SK-N-SH (cell line): ENCODE data around the gene PCSK5. TPM values are rescaled to one million over a fixed set of nuclear protein-coding genes. Genes with fewer than 3 reads are reported as not detected.

Experiments used
- CTCF ChIA-PET: fragments of 300-600, 350-600 bp; formaldehyde crosslinking; extraction: SDS; loops from one replicate; lab custom pipeline; 2021; lab: Yijun Ruan, JAX
- POLR2A ChIA-PET: fragments of 350-600 bp; sonication (Branson Sonifier 250); formaldehyde crosslinking; extraction: SDS; loops from one replicate; lab custom pipeline; 2020; ENCODE audit warnings: antibody characterized with exemption, inconsistent platforms; lab: Yijun Ruan, JAX
- DNase-seq: peaks from one replicate; pipeline ENCODE4 v3.0.0; 2012
- H2AFZ ChIP-seq: fragments of 200-600 bp; sonication (generic); 2 replicates; pipeline ENCODE4 v1.8.1; 2016; ENCODE audit warnings: antibody characterized with exemption, mild to moderate bottlenecking, low read depth
- H3F3A ChIP-seq: fragments of 200-600 bp; sonication (generic); replicated peaks from 2 replicates; pipeline ENCODE3; 2016; ENCODE audit warnings: antibody characterized with exemption, mild to moderate bottlenecking; ENCODE audit not compliant: insufficient read depth
- H3K27ac ChIP-seq, 2 experiments: fragments of 200-500 bp in 1 of 2; fragments of 200-600 bp in 1 of 2; sonication (Bioruptor generic) in 1 of 2; sonication (generic), shearing (Covaris generic) in 1 of 2; 2 replicates each; pipeline versions ENCODE4 v1.5.1 to v1.6.1; 2014 to 2016; ENCODE audit warnings: low read depth in 2 of 2, inconsistent platforms in 1 of 2, low read length in 1 of 2, mild to moderate bottlenecking in 1 of 2, mixed read lengths in 1 of 2
- H3K27me3 ChIP-seq: fragments of 200-600 bp; sonication (generic), shearing (Covaris generic); 2 replicates; pipeline ENCODE4 v1.6.1; 2016; ENCODE audit warnings: mixed run types; ENCODE audit not compliant: insufficient read depth
- H3K36me3 ChIP-seq, 2 experiments: fragments of 200-500 bp in 1 of 2; fragments of 200-600 bp in 1 of 2; sonication (Bioruptor generic) in 1 of 2; sonication (generic) in 1 of 2; replicated peaks in 1 of 2; 2 replicates each; pipeline versions ENCODE3 to v1.5.1; 2014 to 2016; ENCODE audit warnings: low read length in 1 of 2, mild to moderate bottlenecking in 1 of 2; ENCODE audit not compliant: insufficient read depth in 2 of 2, control insufficient read depth in 1 of 2
- H3K4me1 ChIP-seq, 2 experiments: fragments of 200-500 bp in 1 of 2; fragments of 200-600 bp in 1 of 2; sonication (Bioruptor generic) in 1 of 2; sonication (generic), shearing (Covaris generic) in 1 of 2; 2 replicates each; pipeline versions ENCODE4 v1.5.1 to v1.6.1; 2014 to 2016; ENCODE audit warnings: low read depth in 1 of 2, low read length in 1 of 2, mixed run types in 1 of 2; ENCODE audit not compliant: insufficient read depth in 2 of 2, control insufficient read depth in 1 of 2
- H3K4me2 ChIP-seq: fragments of 200-600 bp; sonication (generic), shearing (Covaris generic); 2 replicates; pipeline ENCODE4 v1.6.1; 2017; ENCODE audit warnings: mixed run types
- H3K4me3 ChIP-seq, 2 experiments: fragments of 200-500 bp in 1 of 2; fragments of 200-600 bp in 1 of 2; sonication (Bioruptor generic) in 1 of 2; sonication (generic), shearing (Covaris generic) in 1 of 2; 2 replicates each; pipeline versions ENCODE4 v1.5.1 to v1.8.1; 2014 to 2016; ENCODE audit warnings: low read depth in 2 of 2, inconsistent platforms in 1 of 2, low read length in 1 of 2, mild to moderate bottlenecking in 1 of 2, mixed read lengths in 1 of 2, moderate library complexity in 1 of 2
- H3K79me2 ChIP-seq: fragments of 200-600 bp; sonication (generic); 2 replicates; pipeline ENCODE4 v1.8.1; 2017; ENCODE audit warnings: mild to moderate bottlenecking; ENCODE audit not compliant: insufficient read depth
- H3K9ac ChIP-seq: fragments of 200-600 bp; sonication (generic); 2 replicates; pipeline ENCODE4 v1.6.1; 2017; ENCODE audit warnings: mixed run types
- H3K9me2 ChIP-seq: fragments of 200-600 bp; sonication (generic); 2 replicates; pipeline ENCODE4 v1.6.1; 2017; ENCODE audit warnings: mixed run types
- H3K9me3 ChIP-seq: fragments of 200-600 bp; sonication (generic); 2 replicates; pipeline ENCODE4 v1.6.1; 2017; ENCODE audit warnings: mixed run types, mild to moderate bottlenecking, moderate library complexity
- H4K20me1 ChIP-seq: fragments of 200-600 bp; sonication (generic); 2 replicates; pipeline ENCODE4 v1.6.1; 2017; ENCODE audit warnings: mild to moderate bottlenecking, mixed run types; ENCODE audit not compliant: insufficient read depth
- CHD2 ChIP-seq: fragments of 150-350 bp; IDR thresholded peaks from 2 replicates; pipeline ENCODE4 v1.6.1; 2018; ENCODE audit warnings: low read length; ENCODE audit not compliant: partially characterized antibody
- FOSL2 ChIP-seq: IDR thresholded peaks from 2 replicates; pipeline ENCODE4 v1.4.0; 2012; ENCODE audit warnings: low read depth, mild to moderate bottlenecking, moderate library complexity, borderline replicate concordance
- FOXM1 ChIP-seq: IDR thresholded peaks from 2 replicates; pipeline ENCODE4 v1.4.0; 2012; ENCODE audit warnings: low read depth, mild to moderate bottlenecking
- GABPA ChIP-seq: IDR thresholded peaks from 2 replicates; pipeline ENCODE4 v1.4.0; 2012; ENCODE audit warnings: low read depth, mild to moderate bottlenecking
- GATA2 ChIP-seq: sonication (generic); formaldehyde crosslinking; IDR thresholded peaks from 2 replicates; pipeline ENCODE4 v1.5.0; 2020; ENCODE audit warnings: mild to moderate bottlenecking, missing genetic modification reagents
- MAX ChIP-seq: IDR thresholded peaks from 2 replicates; pipeline ENCODE4 v1.4.0; 2012; ENCODE audit warnings: low read depth
- MXI1 ChIP-seq: IDR thresholded peaks from 2 replicates; pipeline ENCODE4 v1.6.1; 2012; ENCODE audit warnings: mild to moderate bottlenecking, low read depth, low read length, improper control_type of control experiment
- NFIC ChIP-seq: IDR thresholded peaks from 2 replicates; pipeline ENCODE4 v1.4.0; 2012; ENCODE audit warnings: borderline replicate concordance
- NRF1 ChIP-seq: IDR thresholded peaks from 2 replicates; pipeline ENCODE4 v1.6.1; 2012; ENCODE audit warnings: low read depth, mild to moderate bottlenecking, low read length
- RAD21 ChIP-seq: IDR thresholded peaks from 2 replicates; pipeline ENCODE4 v1.6.1; 2012; ENCODE audit warnings: mild to moderate bottlenecking, low read length
- RCOR1 ChIP-seq: fragments of 150-350 bp; IDR thresholded peaks from 2 replicates; pipeline ENCODE4 v1.6.1; 2017; ENCODE audit warnings: antibody characterized with exemption, low read length
- RFX5 ChIP-seq: IDR thresholded peaks from 2 replicates; pipeline ENCODE4 v1.6.1; 2012; ENCODE audit warnings: mild to moderate bottlenecking, improper control_type of control experiment, low read length
- RXRA ChIP-seq: IDR thresholded peaks from 2 replicates; pipeline ENCODE4 v1.4.0; 2012; ENCODE audit warnings: low read depth, mild to moderate bottlenecking, borderline replicate concordance
- SIN3A ChIP-seq: IDR thresholded peaks from 2 replicates; pipeline ENCODE4 v1.6.1; 2012; ENCODE audit warnings: low read depth, mild to moderate bottlenecking, low read length, moderate library complexity, borderline replicate concordance
- TEAD4 ChIP-seq: IDR thresholded peaks from 2 replicates; pipeline ENCODE4 v1.4.0; 2012; ENCODE audit warnings: mild to moderate bottlenecking, borderline replicate concordance; ENCODE audit not compliant: insufficient read depth
- ZBTB33 ChIP-seq: IDR thresholded peaks from 2 replicates; pipeline ENCODE4 v1.4.0; 2012; ENCODE audit warnings: low read depth, borderline replicate concordance
- WGBS: methylation state at CpG from one replicate; pipeline ENCODE4 v1.1.6; 2017; ENCODE audit warnings: low lambda C conversion rate; 5-methylcytosine and 5-hydroxymethylcytosine counted together
- polyA plus RNA-seq, 3 experiments: library from polyadenylated mRNA; depleted of rRNA; stranded (reverse); fragments of >200 nt; gene quantifications; 2 replicates each; pipeline ENCODE4 v1.2.3, GENCODE V29; 2012
- TF ChIP-seq, protein P1 (sequence below): IDR thresholded peaks from 2 replicates; pipeline ENCODE4 v1.4.0; 2012; ENCODE audit warnings: low read depth, borderline replicate concordance
- TF ChIP-seq, protein P2 (sequence below): IDR thresholded peaks from 2 replicates; pipeline ENCODE4; 2012

PCSK5 gene
- polyA plus RNA-seq, 1 of the 3 experiments (the other 2 are of a cell fraction) = 0.08 TPM

DNA sequence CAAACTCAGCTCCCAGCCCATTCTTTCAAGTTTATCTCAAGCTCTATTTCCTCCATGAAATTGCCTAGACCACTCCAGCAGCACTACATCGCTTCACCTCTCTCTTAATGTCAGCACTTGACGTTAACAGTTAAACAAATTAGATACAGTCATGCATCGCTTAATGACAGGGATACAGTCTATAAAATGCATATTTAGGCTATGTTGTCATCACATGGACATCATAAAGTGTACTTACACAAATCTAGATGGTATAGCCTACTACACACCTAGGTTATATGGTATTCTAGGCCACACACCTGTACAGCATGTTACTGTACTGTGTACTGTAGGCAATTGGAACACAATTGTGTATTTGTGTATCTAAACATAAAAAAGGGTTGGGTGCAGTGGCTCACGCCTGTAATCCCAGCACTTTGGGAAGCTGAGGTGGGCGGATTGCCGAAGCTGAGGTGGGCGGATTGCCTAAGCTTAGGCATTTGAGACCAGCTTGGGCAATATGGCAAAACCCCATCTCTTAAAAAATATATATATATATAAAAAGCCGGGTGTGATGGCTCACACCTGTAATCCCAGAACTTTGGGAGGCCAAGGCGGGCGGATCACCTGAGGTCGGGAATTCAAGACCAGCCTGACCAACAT lies 13.4 kb upstream of the PCSK5 start:
- ChIA-PET POLR2A (no interaction called here), CTCF (interaction anchor here (0.8 to 0.9 kb wide), 2 partner anchors 11 to 12 kb away, joined by 3 to 5 read pairs; no protein-coding TSS in a partner anchor)
- H3K27me3 ChIP-seq = no peaks in the 10 kb centered on the region
- H3K27ac ChIP-seq = no peak overlapping the region
- no peak overlapping the region for H3K9ac ChIP-seq
- H4K20me1 ChIP-seq = no peaks in the 10 kb centered on the region
- H2AFZ ChIP-seq = no peak overlapping the region
- TF ChIP-seq, protein P1, sequence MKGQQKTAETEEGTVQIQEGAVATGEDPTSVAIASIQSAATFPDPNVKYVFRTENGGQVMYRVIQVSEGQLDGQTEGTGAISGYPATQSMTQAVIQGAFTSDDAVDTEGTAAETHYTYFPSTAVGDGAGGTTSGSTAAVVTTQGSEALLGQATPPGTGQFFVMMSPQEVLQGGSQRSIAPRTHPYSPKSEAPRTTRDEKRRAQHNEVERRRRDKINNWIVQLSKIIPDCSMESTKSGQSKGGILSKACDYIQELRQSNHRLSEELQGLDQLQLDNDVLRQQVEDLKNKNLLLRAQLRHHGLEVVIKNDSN = no peak
- TF ChIP-seq GATA2 (no peak), MXI1 (no peak), RAD21 (no peak), GABPA (no peak)
- no peaks in the 10 kb centered on the region for H3F3A ChIP-seq
- no peaks in the 10 kb centered on the region for H3K4me1 ChIP-seq
- no peaks in the 10 kb centered on the region for H3K36me3 ChIP-seq
- no peak overlapping the region for H3K4me3 ChIP-seq
- no peak overlapping the region for H3K4me2 ChIP-seq
- H3K9me2 ChIP-seq = no peaks in the 10 kb centered on the region
- WGBS = 33% methylated on average over 11 of the region's 11 CpGs
- H3K9me3 ChIP-seq = no peaks in the 10 kb centered on the region
- no peaks in the 10 kb centered on the region for H3K79me2 ChIP-seq
- no peak for DNase-seq

- Histone ChIP-seq H4K20me1 (no peaks in the 10 kb centered on the region), H3K4me1 (no peaks in the 10 kb centered on the region), H3K9me2 (no peaks in the 10 kb centered on the region), H3K27me3 (0 out of 2 replicates have a peak, but pooled peaks cover under 1% of the 10 kb centered on the region), H3K9ac (no peak overlapping the region), H3K4me2 (no peak overlapping the region), H3K79me2 (no peaks in the 10 kb centered on the region), H2AFZ (no peak overlapping the region), H3K4me3 (no peak overlapping the region), H3K9me3 (no peaks in the 10 kb centered on the region), H3F3A (no peaks in the 10 kb centered on the region), H3K36me3 (no peaks in the 10 kb centered on the region), H3K27ac (no peak overlapping the region)
- CTCF ChIA-PET = no interaction called here
- no peak for DNase-seq
- 8% methylated on average over 2 of the region's 2 CpGs for WGBS
- POLR2A ChIA-PET = no interaction called here
- TF ChIP-seq GATA2 = no peak
- TF ChIP-seq RCOR1 = no peak
- TF ChIP-seq RXRA = no peak
These were observed 12.0 kb upstream of the PCSK5 start for GRCh38 chr9:75878488-75878860.

- no peaks in the 10 kb centered on the region for H3K79me2 ChIP-seq
- H3K4me2 ChIP-seq = no peak overlapping the region
- no peak overlapping the region for H3K27ac ChIP-seq
- no peaks in the 10 kb centered on the region for H3K9me2 ChIP-seq
- no peaks in the 10 kb centered on the region for H3K9me3 ChIP-seq
- no peaks in the 10 kb centered on the region for H3K36me3 ChIP-seq
- no peak overlapping the region for H3K9ac ChIP-seq
- H4K20me1 ChIP-seq = no peaks in the 10 kb centered on the region
- H3K4me1 ChIP-seq = no peaks in the 10 kb centered on the region
- WGBS = 4% methylated on average over 1 of the region's 1 CpG
- no peak overlapping the region for H2AFZ ChIP-seq
- 0 out of 2 replicates have a peak, but pooled peaks cover 7% of the 10 kb centered on the region for H3K27me3 ChIP-seq
- no peaks in the 10 kb centered on the region for H3F3A ChIP-seq
- no peak overlapping the region for H3K4me3 ChIP-seq
- POLR2A ChIA-PET = no interaction called here
- CTCF ChIA-PET = interaction anchor here (1.1 to 1.3 kb wide), 2 partner anchors 12 to 14 kb away, joined by 3 to 4 read pairs; no protein-coding TSS in a partner anchor
- DNase-seq = no peak
- no peak for TF ChIP-seq NRF1
- TF ChIP-seq SIN3A = no peak
- TF ChIP-seq MAX = no peak
- no peak for TF ChIP-seq NFIC
- TF ChIP-seq, protein P2, sequence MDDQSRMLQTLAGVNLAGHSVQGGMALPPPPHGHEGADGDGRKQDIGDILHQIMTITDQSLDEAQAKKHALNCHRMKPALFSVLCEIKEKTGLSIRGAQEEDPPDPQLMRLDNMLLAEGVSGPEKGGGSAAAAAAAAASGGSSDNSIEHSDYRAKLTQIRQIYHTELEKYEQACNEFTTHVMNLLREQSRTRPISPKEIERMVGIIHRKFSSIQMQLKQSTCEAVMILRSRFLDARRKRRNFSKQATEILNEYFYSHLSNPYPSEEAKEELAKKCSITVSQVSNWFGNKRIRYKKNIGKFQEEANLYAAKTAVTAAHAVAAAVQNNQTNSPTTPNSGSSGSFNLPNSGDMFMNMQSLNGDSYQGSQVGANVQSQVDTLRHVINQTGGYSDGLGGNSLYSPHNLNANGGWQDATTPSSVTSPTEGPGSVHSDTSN = no peak
- TF ChIP-seq FOSL2 = no peak
- TF ChIP-seq TEAD4 = no peak
- TF ChIP-seq, protein P1 = no peak
- TF ChIP-seq ZBTB33 = no peak
- TF ChIP-seq CHD2 = no peak
- TF ChIP-seq FOXM1 = no peak
- no peak for TF ChIP-seq MXI1
- TF ChIP-seq RFX5 = no peak
These were observed 9.9 kb upstream of the PCSK5 start for GRCh38 chr9:75880618-75881017.
